Mesodermal cell (in vitro differentiated cells): Measurements from ENCODE around the gene FAHD1.
"Not testable (repeated sequence)": the region's sequence is repeated elsewhere in the genome, so short reads cannot be mapped to it uniquely, and the experiment has no call there.

Experiments
- H3K27ac ChIP-seq: 2 replicates; pipeline ENCODE4 v1.7.0; 2013; ENCODE audit warnings: mild to moderate bottlenecking, low read depth, low read length, moderate library complexity; ENCODE audit not compliant: severe bottlenecking
- H3K36me3 ChIP-seq: 2 replicates; pipeline ENCODE4 v1.7.1; 2013; ENCODE audit warnings: mild to moderate bottlenecking, low read length, moderate library complexity; ENCODE audit not compliant: control insufficient read depth, insufficient read depth
- H3K4me1 ChIP-seq: one replicate; pipeline ENCODE4 v1.7.1; 2013; ENCODE audit warnings: mild to moderate bottlenecking, low read length; ENCODE audit not compliant: insufficient read depth, control insufficient read depth, poor library complexity, severe bottlenecking
- H3K4me3 ChIP-seq: 2 replicates; pipeline ENCODE4 v1.7.0; 2013; ENCODE audit warnings: low read length, control low read depth, mild to moderate bottlenecking; ENCODE audit not compliant: insufficient read depth, poor library complexity, severe bottlenecking; ENCODE audit errors: extremely low read depth
- H3K9me3 ChIP-seq: 2 replicates; pipeline ENCODE4 v1.7.1; 2013; ENCODE audit warnings: mild to moderate bottlenecking, low read length, moderate library complexity; ENCODE audit not compliant: control insufficient read depth
- WGBS, 2 experiments: methylation state at CpG; one replicate each; pipeline ENCODE4 v1.1.5; 2013; ENCODE audit warnings: missing lambda C conversion rate in 2 of 2; ENCODE audit not compliant: insufficient coverage in 2 of 2; 5-methylcytosine and 5-hydroxymethylcytosine counted together

The FAHD1 gene

DNA sequence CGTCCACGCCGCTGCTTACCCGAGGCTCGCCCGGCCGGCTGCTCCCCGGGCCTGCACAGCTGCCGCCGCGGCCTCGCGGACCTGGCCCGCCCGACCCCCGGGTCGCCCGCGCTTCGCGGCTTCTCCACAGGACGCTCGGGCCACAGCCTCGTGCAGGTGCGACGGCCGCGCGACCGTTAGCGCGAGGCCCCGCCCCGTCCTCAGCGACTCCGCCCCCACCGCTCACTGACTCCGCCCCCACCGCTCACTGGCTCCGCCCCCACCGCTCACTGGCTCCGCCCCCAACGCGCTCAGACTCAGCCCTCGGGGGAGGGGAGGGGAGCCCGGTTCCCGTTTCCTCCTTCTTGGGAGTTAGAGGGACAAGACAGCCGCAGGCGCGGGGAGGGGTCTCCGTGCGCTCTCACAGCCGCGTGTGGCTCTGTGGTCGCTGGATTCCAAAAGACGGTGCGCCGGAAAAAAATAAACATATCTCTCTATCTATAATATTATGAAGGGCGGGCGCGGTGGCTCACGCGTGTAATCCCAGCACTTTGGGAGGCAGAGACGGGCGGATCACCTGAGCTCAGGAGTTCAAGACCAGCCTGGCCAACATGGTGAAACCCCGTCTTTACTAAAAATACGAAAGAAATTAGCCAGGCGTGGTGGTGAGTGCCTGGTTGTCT is 45.1 kb downstream of the FAHD1 start, which contains the start of gene MEIOB:
Gene MEIOB, minus strand, starts transcription at position 191 of the 662 bp plus-strand sequence. CDS start 3,989 bp downstream, outside the sequence.
- WGBS, 2 experiments = 33 to 52% methylated on average over 18 to 31 of the region's 68 CpGs
- H3K4me1 ChIP-seq = no peaks in the 10 kb centered on the region
- no peaks in the 10 kb centered on the region for H3K9me3 ChIP-seq
- H3K36me3 ChIP-seq = no peaks in the 10 kb centered on the region
- no peak within 1 kb of the TSS for H3K27ac ChIP-seq
- no peak within 1 kb of the TSS for H3K4me3 ChIP-seq

DNA sequence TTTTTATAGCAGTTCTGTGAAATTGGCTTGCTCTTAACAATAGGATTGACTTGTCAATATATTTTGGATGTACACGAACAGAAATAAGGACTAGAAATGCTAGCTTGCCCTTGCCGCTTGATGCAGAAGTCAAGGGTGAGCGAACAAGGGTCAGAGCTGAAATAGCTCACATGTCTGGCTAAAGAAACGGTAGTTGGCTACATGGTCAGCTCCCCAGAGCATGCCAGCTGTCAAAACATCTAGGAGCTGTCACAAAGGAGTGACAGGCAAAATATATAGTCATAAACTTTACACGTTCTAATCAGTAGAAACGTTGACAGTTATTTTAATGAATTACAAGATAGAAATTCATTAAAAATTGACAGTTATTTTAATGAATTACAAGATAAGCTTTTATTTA is 47.8 kb downstream of the FAHD1 start:
- Histone ChIP-seq H3K27ac (no peak overlapping the region), H3K4me3 (no peak overlapping the region), H3K36me3 (no peaks in the 10 kb centered on the region), H3K9me3 (no peaks in the 10 kb centered on the region), H3K4me1 (no peaks in the 10 kb centered on the region)
- 79 to 85% methylated on average over 4 of the region's 6 CpGs for WGBS, 2 experiments

DNA sequence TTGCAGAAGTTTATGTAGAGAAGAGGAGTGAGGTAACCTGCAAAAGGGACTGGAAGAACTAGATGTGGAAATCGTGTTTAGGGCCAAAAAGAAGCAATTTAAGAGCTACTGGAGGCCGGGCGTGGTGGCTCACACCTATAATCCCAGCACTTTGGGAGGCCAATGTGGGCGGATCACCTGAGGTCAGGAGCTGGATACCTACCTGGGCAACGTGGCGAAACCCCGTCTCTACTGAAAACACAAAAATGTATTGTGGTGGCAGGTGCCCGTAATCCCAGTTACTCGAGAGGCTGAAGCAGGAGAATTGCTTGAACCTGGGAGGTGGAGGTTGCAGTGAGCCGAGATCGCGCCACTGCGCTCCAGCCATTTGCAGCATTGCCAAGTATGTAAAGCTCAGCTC is 49.1 kb downstream of the FAHD1 start:
- H3K27ac ChIP-seq, H3K4me3 ChIP-seq, H3K9me3 ChIP-seq, H3K4me1 ChIP-seq, H3K36me3 ChIP-seq: not testable (repeated sequence)
- WGBS, 2 experiments = 81 to 91% methylated on average over 7 to 9 of the region's 13 CpGs

DNA sequence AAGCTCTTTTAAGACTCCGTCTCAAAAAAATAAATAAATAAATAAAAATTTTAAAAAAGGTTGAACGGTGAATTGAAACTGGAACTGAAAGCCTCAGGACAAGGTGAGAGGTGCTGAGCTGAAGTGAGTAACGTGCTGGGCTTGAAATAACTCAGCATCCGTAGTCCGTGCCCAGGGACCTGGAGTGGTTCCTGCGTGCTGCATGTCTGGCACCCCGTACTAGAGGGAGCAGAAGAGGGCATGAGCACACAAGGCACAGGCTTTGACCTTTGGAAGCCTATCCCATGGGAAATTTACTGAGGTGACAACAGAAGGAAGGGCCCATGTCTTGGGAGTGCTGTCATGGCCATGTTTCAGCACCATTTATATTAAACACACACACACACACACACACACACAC is 49.5 kb downstream of the FAHD1 start:
- Histone ChIP-seq H3K27ac (no peak overlapping the region), H3K36me3 (no peaks in the 10 kb centered on the region), H3K9me3 (no peaks in the 10 kb centered on the region), H3K4me1 (no peaks in the 10 kb centered on the region), H3K4me3 (no peak overlapping the region)
- 82 to 99% methylated on average over 6 of the region's 7 CpGs for WGBS, 2 experiments

DNA sequence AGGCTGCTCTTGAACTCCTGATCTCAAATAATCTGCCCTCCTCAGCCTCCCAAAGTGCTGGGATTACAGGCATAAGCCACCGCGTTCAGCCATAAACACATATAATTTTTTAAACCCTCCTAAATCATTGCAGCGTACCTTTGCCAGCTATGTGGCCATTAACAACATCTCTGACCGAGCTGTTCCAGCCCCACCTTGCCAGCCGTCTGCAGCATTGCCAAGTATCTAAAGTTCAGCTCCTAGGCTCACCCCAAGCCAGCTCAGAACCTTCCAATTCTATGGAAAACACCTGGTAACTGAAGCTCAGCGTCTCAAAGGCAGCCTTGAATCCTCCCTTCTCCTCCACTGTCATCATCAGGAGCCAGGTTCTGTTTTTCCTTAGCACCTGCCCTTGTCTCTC is 50.1 kb downstream of the FAHD1 start:
- H3K4me1 ChIP-seq = no peaks in the 10 kb centered on the region
- no peaks in the 10 kb centered on the region for H3K36me3 ChIP-seq
- no peaks in the 10 kb centered on the region for H3K9me3 ChIP-seq
- H3K4me3 ChIP-seq = no peak overlapping the region
- no peak overlapping the region for H3K27ac ChIP-seq
- WGBS, 2 experiments = 63 to 71% methylated on average over 5 to 6 of the region's 6 CpGs

DNA sequence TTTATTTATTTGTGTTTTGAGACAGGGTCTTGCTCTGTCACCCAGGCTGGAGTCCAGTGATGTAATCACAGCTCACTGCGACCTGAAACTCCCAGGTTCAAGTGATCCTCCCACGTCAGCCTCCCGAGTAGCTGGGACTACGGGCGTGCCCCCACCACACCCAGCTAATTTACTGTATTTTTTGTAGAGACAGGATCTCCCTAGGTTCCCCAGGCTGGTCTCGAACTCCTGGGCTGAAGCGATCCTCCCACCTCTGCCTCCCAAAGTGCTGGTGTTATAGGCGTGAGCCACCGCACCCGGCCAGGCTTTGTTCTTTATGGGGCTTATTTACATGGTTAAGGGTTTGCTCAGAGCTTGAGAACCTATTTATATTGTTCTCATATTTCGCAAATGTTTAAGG is 50.8 kb downstream of the FAHD1 start:
- H3K4me1 ChIP-seq = no peaks in the 10 kb centered on the region
- no peak overlapping the region for H3K4me3 ChIP-seq
- no peaks in the 10 kb centered on the region for H3K9me3 ChIP-seq
- no peaks in the 10 kb centered on the region for H3K36me3 ChIP-seq
- H3K27ac ChIP-seq = no peak overlapping the region
- 67% methylated on average over 8 of the region's 11 CpGs; no CpG with 5 or more reads in 1 of the 2 experiments for WGBS, 2 experiments

DNA sequence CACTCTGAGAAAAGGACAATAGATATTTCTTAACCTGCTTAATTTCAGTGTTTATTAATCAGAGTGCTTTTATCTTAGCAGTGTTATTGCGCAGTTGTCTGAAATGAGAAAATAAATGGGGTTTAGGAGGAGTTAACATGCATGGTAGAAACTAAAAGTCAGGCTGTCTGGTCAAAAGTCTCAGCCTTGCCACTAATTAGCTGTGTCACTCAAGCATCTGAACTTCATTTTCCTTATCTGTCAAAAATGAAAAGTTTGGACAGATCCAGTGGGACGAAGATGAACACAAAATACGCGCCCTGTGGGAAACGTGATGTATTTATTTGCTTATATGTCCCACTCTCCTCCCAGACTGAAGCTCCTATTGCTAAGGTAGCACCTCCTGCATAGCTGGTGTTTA is 51.2 kb downstream of the FAHD1 start:
- H3K4me1 ChIP-seq = no peaks in the 10 kb centered on the region
- 100% methylated on average over 1 of the region's 5 CpGs; no CpG with 5 or more reads in 1 of the 2 experiments for WGBS, 2 experiments
- H3K4me3 ChIP-seq = no peak overlapping the region
- no peaks in the 10 kb centered on the region for H3K36me3 ChIP-seq
- H3K27ac ChIP-seq = no peak overlapping the region
- H3K9me3 ChIP-seq = no peaks in the 10 kb centered on the region
